Caco-2 (cell line): Measurements from ENCODE around the gene COL25A1. TPM values are rescaled to one million over a fixed set of nuclear protein-coding genes. Genes with fewer than 3 reads are reported as not detected.

Experiments
- BruUV-seq: library from RNA; stranded (reverse); fragments of 400-500 nt; replicated peaks from 2 replicates; lab custom pipeline; 2021; lab: Mats Ljungman, UMichigan
- CTCF ChIA-PET: fragments of 300-600 bp; sonication (Branson Sonifier 250); formaldehyde crosslinking; loops from one replicate; lab custom pipeline; 2022; ENCODE audit warnings: antibody characterized with exemption; lab: Charles Lee
- POLR2A ChIA-PET: fragments of 300-600 bp; sonication (Branson Sonifier 250); formaldehyde crosslinking; loops from one replicate; lab custom pipeline; 2022; ENCODE audit warnings: antibody characterized with exemption; lab: Charles Lee
- DNase-seq, 2 experiments: peaks; one replicate each; pipeline versions ENCODE4 v3.0.0 to v3.0.0-alpha.2; 2020 to 2022
- H3K27me3 ChIP-seq: replicated peaks from 2 replicates; pipeline ENCODE4 v1.6.0; 2011; ENCODE audit warnings: low read length; ENCODE audit not compliant: control insufficient read depth, insufficient read depth
- H3K36me3 ChIP-seq: 2 replicates; pipeline ENCODE4 v1.5.1; 2011; ENCODE audit warnings: low read length; ENCODE audit not compliant: control insufficient read depth, insufficient read depth
- H3K4me1 ChIP-seq: fragments of 250-450 bp; sonication (Bioruptor Pico); 2 replicates; pipeline ENCODE4 v1.5.1; 2020; ENCODE audit warnings: mild to moderate bottlenecking
- H3K4me3 ChIP-seq: 2 replicates; pipeline ENCODE4 v1.5.1; 2011; ENCODE audit warnings: low read depth, mild to moderate bottlenecking, control low read depth, low read length
- H3K9me3 ChIP-seq: fragments of 250-450 bp; sonication (Bioruptor Pico); 2 replicates; pipeline ENCODE4 v1.5.1; 2020; ENCODE audit warnings: mild to moderate bottlenecking, moderate library complexity
- H3K27ac Mint-ChIP-seq: one replicate; pipeline ENCODE4 v1.8.0; 2022; ENCODE audit warnings: mixed read lengths; ENCODE audit not compliant: unreplicated experiment
- H3K27me3 Mint-ChIP-seq: one replicate; pipeline ENCODE4 v1.8.0; 2022; ENCODE audit warnings: mixed read lengths; ENCODE audit not compliant: insufficient read depth, unreplicated experiment
- H3K36me3 Mint-ChIP-seq: one replicate; pipeline ENCODE4 v1.8.0; 2022; ENCODE audit warnings: mild to moderate bottlenecking, mixed read lengths; ENCODE audit not compliant: insufficient read depth, unreplicated experiment
- H3K4me1 Mint-ChIP-seq: one replicate; pipeline ENCODE4 v1.8.0; 2022; ENCODE audit warnings: low read depth, mixed read lengths; ENCODE audit not compliant: unreplicated experiment
- H3K4me3 Mint-ChIP-seq: one replicate; pipeline ENCODE4 v1.8.0; 2022; ENCODE audit warnings: mild to moderate bottlenecking, moderate library complexity, mixed read lengths; ENCODE audit not compliant: unreplicated experiment
- H3K9me3 Mint-ChIP-seq: one replicate; pipeline ENCODE4 v1.8.0; 2022; ENCODE audit warnings: mixed read lengths; ENCODE audit not compliant: unreplicated experiment
- CTCF ChIP-seq, 2 experiments: fragments of 200-600 bp in 1 of 2; IDR thresholded peaks; 1 replicate in 1 of 2; 2 replicates in 1 of 2; pipeline versions ENCODE4 v1.5.1 to v1.8.0; 2011 to 2022; ENCODE audit warnings: antibody characterized with exemption in 1 of 2, control low read depth in 1 of 2, inconsistent platforms in 1 of 2, low read depth in 1 of 2, low read length in 1 of 2, mild to moderate bottlenecking in 1 of 2, moderate library complexity in 1 of 2; ENCODE audit not compliant: insufficient read depth in 1 of 2, severe bottlenecking in 1 of 2, unreplicated experiment in 1 of 2
- intact Hi-C: fragments of 100-400 bp; cut with micrococcal nuclease; formaldehyde crosslinking; loops from one replicate; pipeline ENCODE4 v1.10.0; 2022; ENCODE audit not compliant: unreplicated experiment
- total RNA-seq: library from RNA; stranded (reverse); gene quantifications from 2 replicates; pipeline ENCODE4 v1.2.3, GENCODE V29; 2022

The COL25A1 gene
- total RNA-seq, 1 experiment from 2014 or later: not detected

GRCh38 chr4:108777388-108777787, 525.1 kb downstream of the COL25A1 start:
- BruUV-seq: no TSS peak
- Histone ChIP-seq H3K36me3 (no peaks in the 10 kb centered on the region), H3K27me3 (no peaks in the 10 kb centered on the region), H3K9me3 (no peaks in the 10 kb centered on the region), H3K4me1 (no peaks in the 10 kb centered on the region), H3K4me3 (no peak overlapping the region)
- Mint-ChIP-seq H3K9me3 (no peaks in the 10 kb centered on the region), H3K4me3 (no peak overlapping the region), H3K36me3 (no peaks in the 10 kb centered on the region), H3K27me3 (peaks cover 5% of the 10 kb centered on the region), H3K27ac (no peak overlapping the region), H3K4me1 (no peaks in the 10 kb centered on the region)
- no peak for DNase-seq
- intact Hi-C loops: no loop called here
- ChIA-PET CTCF (no interaction called here), POLR2A (no interaction called here)
- no peak for TF ChIP-seq CTCF (IDR thresholded peaks at IDR 0.05; ENCODE audit: insufficient read depth in 1 of 2, low read depth in 1 of 2, low read length in 1 of 2, severe bottlenecking in 1 of 2, unreplicated experiment in 1 of 2)

GRCh38 chr4:108775921-108776320, 526.5 kb downstream of the COL25A1 start:
- peaks cover 5% of the 10 kb centered on the region for H3K27me3 Mint-ChIP-seq
- no peaks in the 10 kb centered on the region for H3K9me3 Mint-ChIP-seq
- Histone ChIP-seq H3K36me3 (no peaks in the 10 kb centered on the region), H3K4me1 (no peaks in the 10 kb centered on the region), H3K27me3 (no peaks in the 10 kb centered on the region), H3K4me3 (no peak overlapping the region), H3K9me3 (no peaks in the 10 kb centered on the region)
- H3K4me3 Mint-ChIP-seq: no peak overlapping the region
- BruUV-seq: no TSS peak
- intact Hi-C loops: no loop called here
- no peak for TF ChIP-seq CTCF (IDR thresholded peaks at IDR 0.05; ENCODE audit: insufficient read depth in 1 of 2, low read depth in 1 of 2, low read length in 1 of 2, severe bottlenecking in 1 of 2, unreplicated experiment in 1 of 2)
- CTCF ChIA-PET: no interaction called here
- POLR2A ChIA-PET: no interaction called here
- no peaks in the 10 kb centered on the region for H3K36me3 Mint-ChIP-seq
- DNase-seq: no peak
- no peak overlapping the region for H3K27ac Mint-ChIP-seq
- no peaks in the 10 kb centered on the region for H3K4me1 Mint-ChIP-seq

DNA sequence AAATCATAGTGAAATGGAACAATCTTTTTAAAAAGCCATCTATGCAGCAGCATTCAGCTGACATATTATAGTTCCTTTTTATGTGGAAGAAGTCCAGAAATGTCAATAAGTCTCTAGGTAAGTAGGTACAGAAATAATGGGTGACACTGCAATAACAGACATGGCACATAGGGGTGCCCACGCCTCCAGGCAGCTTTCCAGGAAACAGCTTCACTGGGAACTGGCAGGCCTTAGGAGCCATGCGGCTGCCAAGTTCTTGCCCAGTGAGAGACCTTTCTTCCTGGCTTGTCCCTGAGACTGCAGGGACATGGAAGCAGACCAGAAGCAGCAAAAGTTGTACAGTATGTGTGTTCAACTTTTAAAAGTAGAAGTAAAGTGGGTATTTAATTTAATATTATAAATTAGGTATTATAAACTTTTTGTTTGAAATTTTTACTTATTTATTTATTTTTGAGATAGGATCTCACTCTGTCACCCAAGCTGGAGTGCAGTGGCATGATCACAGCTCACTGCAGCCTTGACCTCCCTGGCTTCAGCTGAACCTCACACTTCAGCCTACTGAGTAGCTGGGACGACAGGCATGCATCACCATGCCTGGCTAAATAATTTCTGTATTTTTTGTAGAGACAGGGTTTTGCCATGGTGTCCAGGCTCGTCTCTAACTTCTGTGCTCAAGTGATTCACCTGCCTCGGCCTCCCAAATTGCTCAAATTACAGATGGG, 527.5 kb downstream of the COL25A1 start:
- CTCF ChIA-PET: no interaction called here
- DNase-seq: no peak
- BruUV-seq: no TSS peak
- Mint-ChIP-seq H3K9me3 (no peaks in the 10 kb centered on the region), H3K27me3 (peaks cover 5% of the 10 kb centered on the region), H3K27ac (no peak overlapping the region), H3K36me3 (no peaks in the 10 kb centered on the region), H3K4me1 (no peaks in the 10 kb centered on the region), H3K4me3 (no peak overlapping the region)
- POLR2A ChIA-PET: no interaction called here
- no peaks in the 10 kb centered on the region for H3K36me3 ChIP-seq
- intact Hi-C loops: no loop called here
- no peaks in the 10 kb centered on the region for H3K27me3 ChIP-seq
- no peaks in the 10 kb centered on the region for H3K9me3 ChIP-seq
- no peak for TF ChIP-seq CTCF (IDR thresholded peaks at IDR 0.05; ENCODE audit: insufficient read depth in 1 of 2, low read depth in 1 of 2, low read length in 1 of 2, severe bottlenecking in 1 of 2, unreplicated experiment in 1 of 2)
- H3K4me3 ChIP-seq: no peak overlapping the region
- no peaks in the 10 kb centered on the region for H3K4me1 ChIP-seq
